ENCODE measurements around the gene HOXC13.

HOXC13 gene

GRCh38 chr12:53993162-53994008 is 54.8 kb downstream of the HOXC13 start:
- peak overlapping the region; percentile 68 for H3K27ac Mint-ChIP-seq
- H3K4me3 Mint-ChIP-seq, result no peak overlapping the region
- H3K27me3 Mint-ChIP-seq, result peaks cover 100% of the 10 kb centered on the region
- H3K4me1 Mint-ChIP-seq, result peaks cover 34% of the 10 kb centered on the region
- no peak for DNase-seq
- H3K36me3 Mint-ChIP-seq, result peaks cover 2% of the 10 kb centered on the region
- no peaks in the 10 kb centered on the region for H3K9me3 Mint-ChIP-seq
- CTCF ChIA-PET, result interaction anchor here (0.5 to 1.0 kb wide), 3 partner anchors 11 to 214 kb away, joined by 3 to 4 read pairs (median 3); no protein-coding TSS in a partner anchor

DNA sequence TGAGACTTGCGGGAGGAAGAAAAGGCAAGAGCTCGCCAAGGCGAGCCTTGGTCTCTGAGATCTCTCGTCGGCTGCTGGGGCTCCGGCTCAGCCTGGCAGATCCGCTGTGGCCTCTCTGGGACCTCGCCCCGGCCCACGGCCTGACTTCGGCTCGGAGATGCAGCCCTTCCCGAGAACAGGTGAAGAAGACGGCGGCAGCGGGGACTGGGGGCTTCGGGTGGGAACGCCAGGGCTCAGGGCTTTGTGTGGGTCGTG is 55.3 kb downstream of the HOXC13 start:
- H3K27ac Mint-ChIP-seq, result peak overlapping the region; percentile 68

GRCh38 chr12:53994264-53995001 is 55.8 kb downstream of the HOXC13 start:
- no peaks in the 10 kb centered on the region for H3K9me3 Mint-ChIP-seq
- no peak for DNase-seq
- peak overlapping the region; percentile 68 for H3K27ac Mint-ChIP-seq
- peaks cover 100% of the 10 kb centered on the region for H3K27me3 Mint-ChIP-seq
- H3K4me1 Mint-ChIP-seq, result peaks cover 26% of the 10 kb centered on the region
- CTCF ChIA-PET, result no interaction called here
- peak overlapping the region; percentile 56 for H3K4me3 Mint-ChIP-seq
- peaks cover 2% of the 10 kb centered on the region for H3K36me3 Mint-ChIP-seq

More for the DNA sequence above, 55.3 kb downstream of the HOXC13 start:
- Mint-ChIP-seq H3K4me1 (peaks cover 31% of the 10 kb centered on the region), H3K36me3 (peaks cover 2% of the 10 kb centered on the region), H3K27me3 (peaks cover 100% of the 10 kb centered on the region), H3K4me3 (peak overlapping the region; percentile 56), H3K9me3 (no peaks in the 10 kb centered on the region)
- no peak for DNase-seq
- CTCF ChIA-PET, result no interaction called here

DNA sequence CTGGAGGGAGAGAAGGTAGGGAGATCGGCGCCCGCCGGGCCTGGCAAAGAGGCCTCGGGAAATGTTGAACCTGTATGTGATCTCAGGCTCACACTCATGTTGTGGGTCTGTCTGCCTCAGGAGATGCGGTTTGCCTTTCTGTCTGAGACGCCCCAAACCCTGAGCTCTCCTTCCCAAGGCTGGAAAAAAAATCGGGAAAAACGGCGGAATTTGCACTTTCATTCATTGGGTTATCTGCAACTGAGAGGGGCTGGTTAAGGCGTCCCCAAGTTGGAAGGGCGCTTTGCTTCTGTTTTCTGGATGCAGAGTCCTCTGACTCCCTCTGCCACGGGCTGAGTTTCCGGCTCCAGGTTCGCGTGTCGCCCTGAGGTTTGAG is 56.4 kb downstream of the HOXC13 start:
- Mint-ChIP-seq H3K27ac (peak overlapping the region; percentile 45), H3K9me3 (no peaks in the 10 kb centered on the region), H3K36me3 (peaks cover 2% of the 10 kb centered on the region), H3K4me3 (peak overlapping the region; percentile 22), H3K4me1 (peaks cover 22% of the 10 kb centered on the region), H3K27me3 (peaks cover 100% of the 10 kb centered on the region)
- peak; percentile 44 for DNase-seq
- CTCF ChIA-PET, result interaction anchor here (1.1 kb wide), 1 partner anchor 10 kb away, joined by 4 read pairs; no protein-coding TSS in a partner anchor

GRCh38 chr12:53995378-53996239 is 57.0 kb downstream of the HOXC13 start:
- CTCF ChIA-PET, result interaction anchor here (1.1 kb wide), 1 partner anchor 9 kb away, joined by 4 read pairs; no protein-coding TSS in a partner anchor
- H3K4me3 Mint-ChIP-seq, result peak overlapping the region; percentile 48
- H3K4me1 Mint-ChIP-seq, result peaks cover 22% of the 10 kb centered on the region
- H3K36me3 Mint-ChIP-seq, result peaks cover 2% of the 10 kb centered on the region
- peaks cover 100% of the 10 kb centered on the region for H3K27me3 Mint-ChIP-seq
- H3K27ac Mint-ChIP-seq, result no peak overlapping the region
- peak; percentile 44 for DNase-seq
- no peaks in the 10 kb centered on the region for H3K9me3 Mint-ChIP-seq

Measured in activated naive CD4-positive, alpha-beta T cell treated with anti-CD3 and anti-CD28 coated beads, Interleukin-2, amount 10 ng/mL, durations not matched to agents 7 days and 5 days (primary cell).